Lower lobe of right lung (tissue), 2 donors: ENCODE measurements around the gene TMEM185A. TPM values are rescaled to one million over a fixed set of nuclear protein-coding genes. Genes with fewer than 3 reads are reported as not detected.

Experiments
- ATAC-seq, 2 donors: fragments of 200-7000 bp; cut with Tn5 transposase; one replicate each; pipeline ENCODE4 v1.9.1; 2020 to 2022; ENCODE audit warnings: mild to moderate bottlenecking in 2 of 2, moderate library complexity in 2 of 2
- DNase-seq: peaks from one replicate; pipeline ENCODE4 v3.0.0-alpha.2; 2020
- H3K27ac ChIP-seq: fragments of 200-600 bp; one replicate; pipeline ENCODE4 v1.8.0; 2022
- H3K27me3 ChIP-seq: fragments of 200-600 bp; one replicate; pipeline ENCODE4 v1.8.0; 2022; ENCODE audit warnings: low read depth
- H3K36me3 ChIP-seq: fragments of 200-600 bp; one replicate; pipeline ENCODE4 v1.8.0; 2022; ENCODE audit warnings: mild to moderate bottlenecking
- H3K4me1 ChIP-seq: fragments of 200-600 bp; one replicate; pipeline ENCODE4 v1.8.0; 2022
- H3K4me3 ChIP-seq: fragments of 200-600 bp; one replicate; pipeline ENCODE4 v1.8.0; 2022; ENCODE audit warnings: mild to moderate bottlenecking
- H3K9me3 ChIP-seq: fragments of 200-600 bp; one replicate; pipeline ENCODE4 v1.8.0; 2022
- intact Hi-C: fragments of 100-400 bp; cut with DNase I; formaldehyde crosslinking; loops from one replicate; pipeline ENCODE4 v1.11.0; 2022
- total RNA-seq: library from RNA; stranded (reverse); fragmentation: NEBNext Ultra II Directional; extraction: Animal tissue kit (Norgen Biotek cat#: 25700); gene quantifications from one replicate; pipeline ENCODE4 v1.2.1, GENCODE V29; 2021
- TF ChIP-seq, protein P1 (sequence below): fragments of 200-600 bp; IDR thresholded peaks from one replicate; pipeline ENCODE4 v1.8.0; 2022; ENCODE audit warnings: antibody characterized with exemption, mild to moderate bottlenecking
- donor health status: DM: no; HTN: yes; CAD: no; lungs with severe emphysema.

Gene TMEM185A
- total RNA-seq, 1 donor from 2014 or later: 19.9 TPM

DNA sequence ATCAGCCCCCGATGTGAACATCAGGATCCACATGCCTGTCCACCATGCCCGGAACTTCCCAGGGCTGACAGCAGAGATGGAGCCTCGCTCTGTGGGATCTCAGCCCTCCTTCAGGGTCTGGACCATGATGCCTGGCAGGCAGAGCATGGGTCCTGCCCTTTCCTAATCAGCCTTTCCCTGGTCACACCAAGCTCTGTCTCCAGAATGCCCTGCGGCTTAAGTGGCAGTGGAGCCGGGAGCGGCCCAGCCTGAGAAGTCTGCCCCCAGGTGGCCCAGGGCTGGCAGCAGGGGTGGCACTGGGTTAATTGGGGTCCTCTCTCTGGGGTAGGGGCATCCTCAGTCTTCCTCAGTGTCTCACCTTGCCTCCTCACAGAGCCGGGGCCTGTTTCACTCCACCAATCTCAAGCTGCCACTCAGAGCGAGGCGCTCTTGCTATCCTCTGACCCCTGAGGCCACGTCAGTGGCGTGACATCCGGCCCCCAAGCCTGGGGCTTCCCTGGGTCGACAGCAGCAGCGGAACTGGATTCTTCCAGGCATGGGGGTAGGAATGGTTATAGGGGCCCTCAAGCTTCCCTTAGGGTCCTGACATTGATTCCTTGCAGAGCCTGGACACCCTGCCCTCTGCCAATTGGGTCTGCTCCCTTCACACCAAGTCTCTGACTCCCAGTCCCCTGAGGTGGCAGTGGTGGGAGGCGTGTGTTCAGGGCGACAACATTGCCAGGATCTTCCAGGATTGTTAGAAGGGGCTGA lies 20.8 kb upstream of the TMEM185A start:
- intact Hi-C loops: no loop called here

DNA sequence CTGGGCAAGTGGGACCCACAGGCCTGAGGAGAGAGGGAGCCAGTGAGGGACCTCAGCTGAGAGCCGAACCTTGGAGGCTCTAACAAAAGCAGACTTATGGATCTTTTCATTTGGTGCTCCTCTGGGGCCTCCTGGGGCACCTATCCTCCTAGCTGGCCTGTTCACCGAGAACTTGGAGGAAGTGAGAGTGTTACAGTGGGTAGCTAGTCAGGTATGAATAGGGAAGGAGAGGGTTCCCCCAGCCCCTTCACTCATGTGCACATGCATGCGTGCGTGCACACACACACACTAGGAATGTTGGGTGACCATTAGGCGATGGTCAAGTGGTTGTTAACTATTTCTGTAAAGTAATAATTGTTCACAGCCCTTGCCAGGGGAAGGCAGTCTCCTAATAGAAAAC lies 18.6 kb upstream of the TMEM185A start:
- Histone ChIP-seq H3K27ac (no peak overlapping the region), H3K4me3 (no peak overlapping the region), H3K36me3 (no peaks in the 10 kb centered on the region), H3K27me3 (no peaks in the 10 kb centered on the region), H3K4me1 (no peaks in the 10 kb centered on the region), H3K9me3 (no peaks in the 10 kb centered on the region)
- DNase-seq: no peak
- intact Hi-C loops: no loop called here
- TF ChIP-seq, protein P1, sequence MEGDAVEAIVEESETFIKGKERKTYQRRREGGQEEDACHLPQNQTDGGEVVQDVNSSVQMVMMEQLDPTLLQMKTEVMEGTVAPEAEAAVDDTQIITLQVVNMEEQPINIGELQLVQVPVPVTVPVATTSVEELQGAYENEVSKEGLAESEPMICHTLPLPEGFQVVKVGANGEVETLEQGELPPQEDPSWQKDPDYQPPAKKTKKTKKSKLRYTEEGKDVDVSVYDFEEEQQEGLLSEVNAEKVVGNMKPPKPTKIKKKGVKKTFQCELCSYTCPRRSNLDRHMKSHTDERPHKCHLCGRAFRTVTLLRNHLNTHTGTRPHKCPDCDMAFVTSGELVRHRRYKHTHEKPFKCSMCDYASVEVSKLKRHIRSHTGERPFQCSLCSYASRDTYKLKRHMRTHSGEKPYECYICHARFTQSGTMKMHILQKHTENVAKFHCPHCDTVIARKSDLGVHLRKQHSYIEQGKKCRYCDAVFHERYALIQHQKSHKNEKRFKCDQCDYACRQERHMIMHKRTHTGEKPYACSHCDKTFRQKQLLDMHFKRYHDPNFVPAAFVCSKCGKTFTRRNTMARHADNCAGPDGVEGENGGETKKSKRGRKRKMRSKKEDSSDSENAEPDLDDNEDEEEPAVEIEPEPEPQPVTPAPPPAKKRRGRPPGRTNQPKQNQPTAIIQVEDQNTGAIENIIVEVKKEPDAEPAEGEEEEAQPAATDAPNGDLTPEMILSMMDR: no peak
- ATAC-seq: no peak

More for the DNA sequence above, 20.8 kb upstream of the TMEM185A start:
- H3K27me3 ChIP-seq: no peaks in the 10 kb centered on the region
- H3K4me1 ChIP-seq: no peaks in the 10 kb centered on the region
- no peak overlapping the region for H3K4me3 ChIP-seq
- no peak for DNase-seq
- no peaks in the 10 kb centered on the region for H3K9me3 ChIP-seq
- H3K36me3 ChIP-seq: no peaks in the 10 kb centered on the region
- no peak for ATAC-seq
- no peak overlapping the region for H3K27ac ChIP-seq
- TF ChIP-seq, protein P1: no peak

DNA sequence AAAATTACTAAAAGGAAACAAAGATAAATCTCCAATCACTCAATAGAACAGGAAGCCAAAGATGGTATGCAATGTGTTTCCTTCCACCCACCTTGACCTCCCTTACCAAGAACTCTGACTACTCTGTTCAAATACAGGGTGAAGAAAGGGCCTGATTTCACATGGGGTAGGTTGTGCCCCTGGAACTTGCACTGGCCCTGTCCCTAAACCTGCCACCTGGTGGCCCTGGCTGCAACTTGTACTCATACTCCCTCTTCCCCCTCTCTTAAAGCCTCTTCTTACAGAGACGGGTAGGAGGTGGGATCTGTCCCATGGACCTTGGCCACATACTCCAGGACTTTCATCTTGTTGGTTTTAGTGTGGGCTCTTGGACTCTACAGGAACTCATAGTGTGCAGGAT lies 17.3 kb upstream of the TMEM185A start:
- ATAC-seq (no peak), DNase-seq (no peak)
- intact Hi-C loops: no loop called here
- Histone ChIP-seq H3K27me3 (no peaks in the 10 kb centered on the region), H3K4me1 (no peaks in the 10 kb centered on the region), H3K4me3 (no peak overlapping the region), H3K9me3 (no peaks in the 10 kb centered on the region), H3K36me3 (no peaks in the 10 kb centered on the region), H3K27ac (no peak overlapping the region)
- TF ChIP-seq, protein P1: no peak

DNA sequence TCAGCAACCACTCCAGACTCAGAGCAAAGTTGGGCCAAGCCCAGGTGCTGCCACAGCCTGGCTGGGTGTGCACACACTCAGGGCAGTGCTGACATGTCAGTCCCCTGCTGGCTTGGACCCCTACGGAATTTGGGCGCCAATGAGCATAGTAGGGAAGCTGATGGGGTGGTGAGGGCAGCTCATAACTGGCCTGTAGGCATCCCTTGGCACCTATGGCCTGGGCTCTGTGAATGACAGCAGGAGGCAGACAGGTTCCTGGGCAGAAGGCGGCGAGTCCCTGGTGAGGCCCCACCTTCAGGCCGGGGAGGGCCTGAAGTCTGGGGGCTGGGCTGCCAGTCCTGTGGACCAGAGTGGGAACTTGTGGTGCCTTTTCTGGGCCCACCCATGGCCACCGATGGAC lies 15.9 kb upstream of the TMEM185A start:
- TF ChIP-seq, protein P1: no peak
- Histone ChIP-seq H3K27ac (no peak overlapping the region), H3K9me3 (no peaks in the 10 kb centered on the region), H3K4me1 (no peaks in the 10 kb centered on the region), H3K4me3 (no peak overlapping the region), H3K36me3 (no peaks in the 10 kb centered on the region), H3K27me3 (no peaks in the 10 kb centered on the region)
- ATAC-seq (no peak), DNase-seq (no peak)
- intact Hi-C loops: no loop called here

DNA sequence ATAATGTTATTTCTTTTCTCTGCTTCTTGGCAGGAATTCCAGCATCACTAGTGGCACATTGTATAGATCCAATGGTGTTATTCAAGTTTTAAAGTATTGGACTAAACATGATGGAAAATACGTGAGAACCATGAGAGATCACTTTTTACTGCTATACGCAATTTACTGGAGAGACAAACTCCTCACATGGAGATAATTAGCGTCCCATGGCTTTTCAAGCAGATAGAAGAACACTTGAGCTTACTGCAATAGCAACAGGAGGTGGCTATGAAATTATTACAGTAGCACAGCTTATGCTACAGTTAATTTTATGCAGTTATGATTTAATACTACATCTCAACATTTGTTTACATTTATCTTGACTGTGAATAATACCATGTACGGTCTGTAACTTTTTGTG lies 11.9 kb upstream of the TMEM185A start:
- TF ChIP-seq, protein P1: no peak
- Histone ChIP-seq H3K4me3 (no peak overlapping the region), H3K36me3 (no peaks in the 10 kb centered on the region), H3K27me3 (no peaks in the 10 kb centered on the region), H3K4me1 (no peaks in the 10 kb centered on the region), H3K27ac (no peak overlapping the region), H3K9me3 (no peaks in the 10 kb centered on the region)
- no peak for DNase-seq
- no peak for ATAC-seq
- intact Hi-C loops: no loop called here
